Parathyroid adenoma (tissue), 2 donors: Measurements from ENCODE around the gene CTU2.

Source experiments
- H2AFZ ChIP-seq: fragments of 300-600 bp; sonication (generic); one replicate; pipeline ENCODE4 v1.7.0; 2017; ENCODE audit warnings: antibody characterized with exemption, mild to moderate bottlenecking
- H3K27ac ChIP-seq: fragments of 300-600 bp; sonication (generic); one replicate; pipeline ENCODE4 v1.7.0; 2017
- H3K27me3 ChIP-seq: fragments of 300-600 bp; sonication (generic); one replicate; pipeline ENCODE4 v1.7.0; 2017; ENCODE audit warnings: low read length; ENCODE audit not compliant: control insufficient read depth, insufficient read depth
- H3K36me3 ChIP-seq: fragments of 300-600 bp; sonication (generic); one replicate; pipeline ENCODE4 v1.7.0; 2017; ENCODE audit warnings: low read length; ENCODE audit not compliant: control insufficient read depth, insufficient read depth
- H3K4me1 ChIP-seq: fragments of 300-600 bp; sonication (generic); one replicate; pipeline ENCODE4 v1.7.0; 2017; ENCODE audit warnings: control low read depth
- H3K4me2 ChIP-seq: fragments of 300-600 bp; sonication (generic); one replicate; pipeline ENCODE4 v1.7.0; 2017; ENCODE audit warnings: low read length
- H3K4me3 ChIP-seq: fragments of 300-600 bp; sonication (generic); one replicate; pipeline ENCODE4 v1.7.0; 2017; ENCODE audit warnings: low read depth, low read length
- H3K79me2 ChIP-seq: fragments of 300-600 bp; sonication (generic); one replicate; pipeline ENCODE4 v1.7.0; 2017; ENCODE audit warnings: control low read depth
- H3K9ac ChIP-seq: fragments of 300-600 bp; sonication (generic); one replicate; pipeline ENCODE4 v1.7.0; 2017; ENCODE audit warnings: mild to moderate bottlenecking
- H3K9me3 ChIP-seq: fragments of 300-600 bp; sonication (generic); one replicate; pipeline ENCODE4 v1.7.0; 2017; ENCODE audit warnings: low read length; ENCODE audit not compliant: control insufficient read depth
- CTCF ChIP-seq: fragments of 300-600 bp; sonication (generic); IDR thresholded peaks from one replicate; pipeline ENCODE4 v1.7.0; 2017; ENCODE audit warnings: antibody characterized with exemption, mild to moderate bottlenecking
- donor health status: primary hyperparathyroidism.

Gene CTU2

GRCh38 chr16:88748364-88748763, 42.1 kb downstream of the CTU2 start:
- H3K4me3 ChIP-seq: no peak overlapping the region
- no peaks in the 10 kb centered on the region for H3K9me3 ChIP-seq
- H3K4me2 ChIP-seq: no peak overlapping the region
- no peaks in the 10 kb centered on the region for H3K36me3 ChIP-seq
- no peak overlapping the region for H3K9ac ChIP-seq
- H3K27ac ChIP-seq: no peak overlapping the region
- no peaks in the 10 kb centered on the region for H3K79me2 ChIP-seq
- TF ChIP-seq CTCF: no peak
- H2AFZ ChIP-seq: no peak overlapping the region
- H3K27me3 ChIP-seq: no peaks in the 10 kb centered on the region
- H3K4me1 ChIP-seq: no peaks in the 10 kb centered on the region

GRCh38 chr16:88749358-88749757, 43.1 kb downstream of the CTU2 start:
- H3K79me2 ChIP-seq: no peaks in the 10 kb centered on the region
- no peak overlapping the region for H3K9ac ChIP-seq
- H2AFZ ChIP-seq: no peak overlapping the region
- no peak overlapping the region for H3K4me2 ChIP-seq
- no peak overlapping the region for H3K27ac ChIP-seq
- TF ChIP-seq CTCF: no peak
- H3K36me3 ChIP-seq: no peaks in the 10 kb centered on the region
- H3K27me3 ChIP-seq: no peaks in the 10 kb centered on the region
- H3K4me1 ChIP-seq: no peaks in the 10 kb centered on the region
- no peak overlapping the region for H3K4me3 ChIP-seq
- no peaks in the 10 kb centered on the region for H3K9me3 ChIP-seq

- Histone ChIP-seq H3K4me3 (no peak overlapping the region), H3K4me1 (no peaks in the 10 kb centered on the region), H3K9me3 (no peaks in the 10 kb centered on the region), H3K27ac (no peak overlapping the region), H3K27me3 (no peaks in the 10 kb centered on the region), H3K79me2 (no peaks in the 10 kb centered on the region), H3K4me2 (no peak overlapping the region), H2AFZ (no peak overlapping the region), H3K9ac (no peak overlapping the region), H3K36me3 (no peaks in the 10 kb centered on the region)
- no peak for TF ChIP-seq CTCF
These were observed 44.6 kb downstream of the CTU2 start for GRCh38 chr16:88750854-88751253.

GRCh38 chr16:88752386-88753002, 46.2 kb downstream of the CTU2 start:
- Histone ChIP-seq H3K36me3 (no peaks in the 10 kb centered on the region), H3K9ac (no peak overlapping the region), H3K4me2 (no peak overlapping the region), H3K4me1 (no peaks in the 10 kb centered on the region), H2AFZ (no peak overlapping the region), H3K9me3 (no peaks in the 10 kb centered on the region), H3K4me3 (no peak overlapping the region), H3K27ac (no peak overlapping the region), H3K79me2 (no peaks in the 10 kb centered on the region), H3K27me3 (no peaks in the 10 kb centered on the region)
- no peak for TF ChIP-seq CTCF

GRCh38 chr16:88753191-88753590, 46.9 kb downstream of the CTU2 start:
- H3K27ac ChIP-seq: no peak overlapping the region
- TF ChIP-seq CTCF: no peak
- peaks cover 2% of the 10 kb centered on the region for H3K4me1 ChIP-seq
- H3K9ac ChIP-seq: no peak overlapping the region
- no peaks in the 10 kb centered on the region for H3K79me2 ChIP-seq
- no peaks in the 10 kb centered on the region for H3K36me3 ChIP-seq
- no peak overlapping the region for H3K4me3 ChIP-seq
- no peaks in the 10 kb centered on the region for H3K27me3 ChIP-seq
- H3K9me3 ChIP-seq: no peaks in the 10 kb centered on the region
- no peak overlapping the region for H2AFZ ChIP-seq
- no peak overlapping the region for H3K4me2 ChIP-seq
